ENCODE results near the gene ZNF385C.

The ZNF385C gene

DNA sequence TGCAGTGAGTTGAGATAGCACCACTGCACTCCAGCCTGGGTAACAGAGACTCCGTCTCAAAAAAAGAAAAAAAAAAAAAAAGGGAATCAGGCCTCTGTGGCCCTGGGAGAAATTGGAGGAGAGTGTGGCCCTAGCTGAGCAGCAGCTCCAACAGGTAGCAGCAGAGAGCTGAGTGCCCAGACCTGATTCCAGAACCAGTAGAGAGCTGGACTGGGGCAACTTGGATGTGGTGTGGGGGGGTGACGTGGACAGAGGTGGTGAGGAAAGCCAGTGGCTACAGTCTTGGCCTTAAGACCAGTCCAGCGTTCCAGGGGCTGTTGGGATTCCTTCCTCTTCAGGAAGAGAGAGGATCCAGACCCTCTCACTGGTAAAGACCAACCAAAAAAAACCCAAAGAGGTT is 26.0 kb upstream of the ZNF385C start:
- no peak for DNase-seq (ENCODE audit: low spot score)

DNA sequence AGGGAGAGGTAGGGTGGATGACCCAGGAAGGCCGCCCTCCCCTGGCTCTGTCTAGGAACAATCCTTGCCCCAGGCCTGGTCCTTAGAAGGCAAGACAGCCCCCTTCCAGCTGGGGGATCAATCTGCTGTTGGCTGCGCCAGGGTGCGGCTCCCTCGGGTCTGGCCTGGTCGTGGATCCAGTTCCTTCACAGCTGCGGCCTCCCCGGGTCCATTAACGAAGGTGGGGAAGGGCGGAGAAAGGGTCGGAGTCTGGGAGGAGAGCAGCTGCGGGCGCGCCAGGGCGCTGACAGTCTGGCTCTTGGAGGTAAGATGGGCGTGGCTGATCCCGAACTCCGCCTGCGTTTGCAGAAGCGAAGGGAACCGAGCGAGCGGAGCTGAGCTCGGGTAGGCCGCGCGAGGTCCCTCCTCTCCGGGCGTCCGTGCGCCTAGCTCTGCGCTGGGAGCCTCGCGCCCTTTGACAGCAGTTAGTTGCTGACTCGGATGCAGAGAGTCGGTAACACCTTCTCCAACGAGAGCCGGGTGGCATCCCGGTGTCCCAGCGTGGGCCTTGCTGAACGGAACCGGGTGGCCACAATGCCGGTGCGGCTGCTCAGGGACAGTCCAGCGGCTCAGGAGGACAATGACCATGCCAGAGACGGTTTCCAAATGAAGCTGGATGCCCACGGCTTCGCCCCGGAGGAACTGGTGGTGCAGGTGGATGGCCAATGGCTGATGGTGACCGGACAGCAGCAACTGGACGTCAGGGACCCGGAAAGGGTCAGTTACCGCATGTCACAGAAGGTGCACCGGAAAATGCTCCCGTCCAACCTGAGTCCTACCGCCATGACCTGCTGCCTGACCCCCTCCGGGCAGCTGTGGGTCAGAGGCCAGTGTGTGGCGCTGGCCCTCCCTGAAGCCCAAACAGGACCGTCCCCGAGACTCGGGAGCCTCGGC is 24.4 kb upstream of the ZNF385C start, which contains the start of gene HSPB9:
TSS of gene HSPB9 (plus strand) at position 434 of the 933 bp plus-strand sequence. CDS start at position 481, 47 bp downstream.
- DNase-seq (ENCODE audit: low spot score), result no peak

DNA sequence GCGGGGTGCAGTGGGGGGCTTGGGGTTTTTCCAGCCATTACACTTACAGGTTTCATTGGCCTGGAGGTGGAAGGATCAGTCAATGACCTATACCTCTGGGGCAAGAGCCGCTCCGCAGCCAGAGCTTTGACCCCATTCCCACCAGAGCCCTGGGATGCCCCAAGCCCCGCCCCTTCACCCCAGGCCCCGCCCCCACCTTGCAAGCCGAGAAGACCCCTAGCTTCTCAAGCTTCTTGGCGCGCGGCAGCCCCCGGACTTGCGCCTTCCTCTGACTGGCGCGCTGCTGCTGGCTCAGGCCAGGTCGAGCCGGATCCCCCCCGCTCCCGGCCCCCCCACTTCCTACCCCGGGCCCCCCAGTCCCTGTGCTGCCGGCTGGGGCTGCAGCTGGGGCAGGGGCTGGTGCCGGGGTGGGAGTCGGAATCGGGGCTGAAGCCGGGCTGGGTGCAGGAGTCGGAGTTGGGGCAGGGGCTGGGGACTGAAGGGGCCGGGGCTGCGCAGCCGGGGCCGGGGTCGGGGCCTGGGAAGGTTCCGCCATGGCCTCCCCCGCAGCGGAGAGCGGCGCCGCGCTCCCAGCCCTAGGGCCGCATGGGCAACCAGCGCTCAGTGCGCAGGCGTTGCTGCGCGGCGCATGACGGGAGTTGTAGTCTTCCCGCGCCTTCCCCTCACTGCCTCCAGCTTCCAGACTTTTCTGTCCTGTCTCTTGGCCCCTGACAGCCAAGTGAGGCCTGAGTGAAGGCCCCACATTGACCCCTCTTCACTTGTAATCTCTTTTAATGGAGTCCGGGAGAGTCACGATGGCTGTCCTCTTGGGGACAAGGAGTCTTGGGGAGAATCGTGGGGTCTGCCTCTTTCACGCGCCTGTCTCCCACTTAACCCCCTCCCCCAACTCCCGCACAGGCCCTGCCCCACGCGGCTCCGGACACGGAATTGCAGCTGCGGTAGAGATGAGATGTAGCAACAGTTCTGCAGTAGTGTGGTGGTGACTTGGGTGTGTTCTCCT is 22.8 kb upstream of the ZNF385C start, which contains the start of gene KAT2A:
TSS of gene KAT2A (minus strand) at position 598 of the 1,000 bp plus-strand sequence. CDS start at position 535, 63 bp downstream.
- DNase-seq (ENCODE audit: low spot score), result peak; percentile 90

DNA sequence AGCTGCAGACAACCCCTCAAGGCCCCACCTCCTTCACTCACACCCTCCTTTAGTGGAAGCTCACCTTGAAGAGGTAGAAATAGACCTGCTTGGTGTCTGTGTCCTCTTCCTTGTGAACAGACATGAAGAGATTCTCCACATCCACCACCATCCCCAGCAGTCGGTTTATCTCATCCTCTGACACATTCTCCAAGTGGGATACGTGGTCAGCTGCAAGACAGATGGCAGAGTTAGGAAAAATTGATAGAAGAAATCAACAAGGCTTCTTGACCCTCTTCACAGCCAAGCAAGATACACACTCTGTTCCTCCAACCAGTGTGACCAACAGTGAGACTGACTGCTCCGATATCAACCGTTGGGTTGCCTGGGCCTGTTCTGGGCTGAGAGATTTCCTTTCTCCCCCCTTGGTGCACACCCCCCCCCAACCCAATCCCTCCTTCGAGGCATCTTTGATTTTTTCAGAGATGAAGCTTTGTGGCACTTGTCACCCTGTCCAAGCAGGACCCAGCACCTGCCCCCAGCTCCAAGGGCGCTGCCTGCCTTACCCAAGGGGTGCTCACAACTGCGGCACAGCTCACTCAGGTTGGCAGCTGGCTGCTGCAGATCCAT is 22.0 kb upstream of the ZNF385C start:
- peak; percentile 46 for DNase-seq (ENCODE audit: low spot score)

DNA sequence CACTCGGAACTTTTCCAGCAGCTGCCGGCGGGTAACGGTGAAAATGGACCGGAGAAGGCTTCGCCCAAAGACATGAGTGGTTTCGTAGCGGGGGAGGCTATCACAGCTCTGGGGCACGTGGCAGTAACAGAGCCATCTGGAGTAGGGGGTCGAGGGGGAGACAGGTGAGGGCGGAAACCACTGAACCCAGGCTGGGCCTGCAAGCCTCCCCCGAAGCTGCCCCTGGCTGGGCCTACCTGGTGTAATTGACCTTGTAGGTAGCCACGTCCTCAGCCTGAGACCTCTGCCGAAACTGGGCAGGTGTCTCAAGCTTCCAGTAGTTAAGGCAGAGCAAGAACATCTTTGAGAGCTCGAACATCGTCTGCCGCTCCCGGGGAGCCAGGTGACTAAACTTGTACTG is 21.0 kb upstream of the ZNF385C start:
- no peak for DNase-seq (ENCODE audit: low spot score)

DNA sequence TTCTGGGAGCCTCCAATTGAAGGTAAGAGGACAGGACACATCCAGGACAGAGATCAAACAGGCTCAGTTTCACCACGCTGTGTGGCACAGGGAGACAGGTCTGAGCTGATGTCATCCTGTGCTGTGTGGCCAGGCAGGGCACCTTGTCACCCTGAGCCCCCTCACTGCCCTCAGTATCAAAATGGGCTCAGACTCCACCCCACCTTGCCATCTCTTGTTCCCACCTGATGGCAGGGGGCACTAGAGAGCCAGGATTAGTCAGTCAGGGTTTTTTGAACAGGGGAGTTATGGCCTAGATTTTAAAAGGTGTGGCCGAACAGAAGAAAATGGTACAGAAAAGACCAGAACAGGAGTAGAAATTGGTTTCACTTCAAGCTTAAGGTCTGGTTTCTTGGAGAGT is 20.3 kb upstream of the ZNF385C start:
- peak; percentile 34 for DNase-seq (ENCODE audit: low spot score)

DNA sequence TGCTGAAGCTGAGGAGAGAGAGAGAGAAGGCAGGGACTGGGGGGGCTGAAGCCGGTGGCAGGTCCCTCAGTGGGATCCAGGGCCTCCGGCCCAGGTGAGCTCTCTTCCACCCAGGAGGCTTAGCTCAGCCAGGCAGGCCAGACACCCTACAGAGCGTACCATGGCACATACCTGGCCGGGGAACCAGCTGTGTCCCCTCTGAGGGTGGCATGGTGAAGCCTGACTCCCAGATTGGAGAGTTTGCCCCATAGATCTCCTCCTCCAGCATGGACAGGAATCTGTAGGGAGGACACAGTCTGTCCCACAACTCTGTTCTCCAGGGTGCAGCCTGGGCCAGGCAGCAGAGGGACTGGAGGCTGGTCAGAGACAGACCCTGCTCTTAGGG is 19.8 kb upstream of the ZNF385C start:
- DNase-seq (ENCODE audit: low spot score), result no peak

DNA sequence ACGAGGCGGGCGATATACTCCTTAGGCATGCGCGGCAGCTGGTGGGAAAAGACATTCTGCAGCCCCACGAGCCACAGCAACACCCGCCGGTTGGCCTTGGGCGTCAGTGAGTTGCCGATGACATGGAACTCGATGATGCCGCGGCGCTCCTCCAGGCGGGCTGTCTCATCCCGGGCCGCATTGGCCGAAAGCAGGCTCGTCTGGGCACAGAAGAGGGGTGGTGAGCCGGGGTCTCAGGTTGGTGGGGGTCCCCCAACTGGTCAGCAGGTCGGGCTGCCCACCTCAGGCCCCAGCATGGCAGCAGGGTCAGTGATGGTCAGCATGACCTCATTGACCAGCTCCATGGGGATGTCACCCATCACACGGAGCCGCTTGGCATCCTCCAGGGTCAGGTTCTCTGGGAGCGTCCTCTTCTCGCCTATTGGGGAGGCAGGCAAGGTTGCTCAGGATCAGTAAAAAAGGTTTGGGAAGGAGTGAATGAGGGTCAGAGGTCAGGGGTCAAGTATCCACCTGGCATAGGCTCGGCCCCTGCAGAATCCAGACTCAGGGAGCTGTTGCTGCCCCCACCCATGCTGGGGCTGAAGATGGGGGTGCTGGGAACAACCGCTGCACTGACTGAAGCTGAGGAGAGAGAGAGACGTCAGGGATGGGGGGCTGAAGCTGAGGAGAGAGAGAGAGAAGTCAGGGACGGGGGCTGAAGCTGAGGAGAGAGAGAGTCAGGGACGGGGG is 19.3 kb upstream of the ZNF385C start:
- no peak for DNase-seq (ENCODE audit: low spot score)

DNA sequence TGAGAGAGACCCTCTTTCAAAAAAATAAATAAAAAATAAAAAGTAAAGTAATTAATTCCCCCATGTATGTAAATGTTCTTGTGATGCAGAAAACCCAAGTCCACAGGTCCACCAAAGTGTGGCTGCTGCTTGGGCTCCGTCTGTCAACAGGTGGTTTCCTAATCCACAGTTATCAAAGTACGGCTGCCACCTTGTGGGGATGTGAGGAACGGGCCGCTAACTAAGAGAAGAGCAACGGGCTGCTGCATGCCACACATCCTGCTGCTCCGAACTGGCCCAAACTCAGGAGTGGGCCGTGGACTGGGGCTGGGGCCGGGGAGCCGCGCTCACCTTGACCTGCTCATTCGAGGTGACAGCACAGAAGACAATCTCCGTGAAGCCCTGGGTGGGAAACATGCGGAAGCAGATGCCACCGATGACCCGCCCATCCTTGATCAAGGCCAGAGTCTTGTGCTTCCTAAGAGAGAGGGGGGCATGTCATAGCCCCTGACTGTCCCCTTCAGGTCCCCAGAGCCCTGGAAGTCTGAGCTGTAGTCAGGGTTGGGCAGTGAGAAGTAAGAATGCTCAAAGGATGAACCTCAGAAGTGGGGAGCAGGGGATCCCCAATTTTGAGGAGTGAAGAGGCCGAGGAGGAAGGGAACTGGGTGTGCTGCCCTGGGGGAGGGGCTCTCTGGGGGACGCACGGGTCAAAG is 18.6 kb upstream of the ZNF385C start:
- peak; percentile 77 for DNase-seq (ENCODE audit: low spot score)

DNA sequence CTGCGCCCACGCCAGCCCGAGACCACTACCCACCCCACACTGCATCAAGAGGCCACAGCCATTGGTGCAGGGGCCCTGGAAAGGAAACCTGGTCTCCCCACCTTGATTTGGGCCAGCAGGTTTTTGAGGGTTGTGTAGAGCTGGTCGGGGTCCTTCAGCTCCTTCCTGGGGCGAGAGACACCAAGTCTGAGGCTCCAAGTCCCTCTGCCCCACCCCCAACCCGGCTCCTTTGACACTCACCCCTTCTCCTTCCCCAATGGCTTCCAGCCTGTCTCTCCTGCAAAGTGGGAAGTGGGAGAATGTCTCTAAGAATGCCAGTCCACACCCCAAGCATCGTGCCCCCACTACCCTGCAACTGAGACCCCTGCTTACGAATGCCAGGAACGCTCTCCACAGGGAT is 15.8 kb upstream of the ZNF385C start:
- no peak for DNase-seq (ENCODE audit: low spot score)

DNA sequence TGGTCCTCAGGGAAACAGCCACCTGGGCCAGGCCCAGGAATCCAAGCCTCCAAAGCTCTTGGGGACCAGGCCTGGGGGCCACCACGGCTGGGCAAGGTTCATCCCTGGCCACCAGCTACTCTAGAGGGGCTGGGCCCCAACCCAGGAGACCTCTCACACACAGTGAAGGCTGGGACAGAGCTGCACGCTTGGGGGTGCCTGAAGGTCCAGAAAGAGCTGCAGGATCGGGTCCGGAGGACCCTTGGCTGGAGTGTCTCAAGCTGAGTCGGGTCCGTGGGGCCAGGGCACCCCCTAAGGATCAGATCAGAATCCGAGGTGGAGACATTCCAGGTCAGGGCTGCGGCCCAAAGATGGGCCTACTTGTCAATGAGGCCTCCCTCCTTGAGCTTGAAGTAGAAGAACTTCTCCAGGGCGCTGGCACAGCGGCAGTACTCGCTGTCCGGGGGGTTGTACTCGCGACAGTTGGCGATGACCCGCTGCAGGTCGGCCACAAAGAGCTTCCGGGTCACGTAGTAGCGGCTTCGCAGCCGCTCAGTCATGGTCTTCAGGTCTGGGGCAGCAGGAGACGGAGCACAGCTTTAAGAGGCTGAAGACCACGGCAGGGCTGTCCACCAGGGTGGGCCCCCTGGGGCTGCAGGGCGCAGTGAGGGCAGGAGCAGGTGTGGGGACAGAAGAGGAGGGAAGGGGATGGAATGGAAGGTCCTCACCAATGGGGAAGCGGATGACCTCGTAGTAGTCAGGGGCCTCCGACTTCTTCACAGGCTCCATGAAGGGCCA is 15.2 kb upstream of the ZNF385C start:
- DNase-seq (ENCODE audit: low spot score), result no peak

DNA sequence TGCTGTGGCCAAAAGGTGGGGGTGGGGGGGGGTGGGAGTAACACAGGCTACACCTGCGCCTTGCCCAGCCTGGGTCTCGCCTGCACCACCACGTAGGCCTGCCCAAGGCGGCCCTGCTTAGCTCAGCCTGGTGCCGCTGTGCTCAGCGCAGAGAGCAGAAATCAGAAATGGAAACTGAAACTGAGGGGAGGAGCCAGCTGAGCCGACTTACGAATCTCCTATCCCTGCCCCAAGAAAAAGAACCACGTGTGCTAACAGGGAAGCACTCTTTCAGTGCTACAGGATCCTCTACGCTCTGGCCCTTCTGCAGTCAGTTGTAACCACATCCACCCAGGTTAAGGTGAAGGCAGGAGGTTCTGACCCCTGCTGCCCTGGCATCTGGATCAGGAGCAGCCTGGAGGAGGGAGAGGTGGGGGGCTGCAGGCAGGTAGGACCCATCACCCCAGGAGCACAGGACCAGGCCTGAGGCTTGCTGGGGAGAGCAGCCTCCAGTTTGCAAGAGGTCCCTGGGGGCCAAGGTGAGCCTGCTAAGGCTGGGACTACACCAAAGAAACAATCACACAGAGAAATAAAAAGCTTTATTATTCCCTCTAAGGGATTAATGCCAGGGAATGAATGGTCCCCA is 14.4 kb upstream of the ZNF385C start, which contains the start of gene DHX58:
TSS of gene DHX58 (minus strand) at position 163 of the 625 bp plus-strand sequence. CDS start 822 bp downstream, outside the sequence.
- DNase-seq (ENCODE audit: low spot score), result peak; percentile 47

DNA sequence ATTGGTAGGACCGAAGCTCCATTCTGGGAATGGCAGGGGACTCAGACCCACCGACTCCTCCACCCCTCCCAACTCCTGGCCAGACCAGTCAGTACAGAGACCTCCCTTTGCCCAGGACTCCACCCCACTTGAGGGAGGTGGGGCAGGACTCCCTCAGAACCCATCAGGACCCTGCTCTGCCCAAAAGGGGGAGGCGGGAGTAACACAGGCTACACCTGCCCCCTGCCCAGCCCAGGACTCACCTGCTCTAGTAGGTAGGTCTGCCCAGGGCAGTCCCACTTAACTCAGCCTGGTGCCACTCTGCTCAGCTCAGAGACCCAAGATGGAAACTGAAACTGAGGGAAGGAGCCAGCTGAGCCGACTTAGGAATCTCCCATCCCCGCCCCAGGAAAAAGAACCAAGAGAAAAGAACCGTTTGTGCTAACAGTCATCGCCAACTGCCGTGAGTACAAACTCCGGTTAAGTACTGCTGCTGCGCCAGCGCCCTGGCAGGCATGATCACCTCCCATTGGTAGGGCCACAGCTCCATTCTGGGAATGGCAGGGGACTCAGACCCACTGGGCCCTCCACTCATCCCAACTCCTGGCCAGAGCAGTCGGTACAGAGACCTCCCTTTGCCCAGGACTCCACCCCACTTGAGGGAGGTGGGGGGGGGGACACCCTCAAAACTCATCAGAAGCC is 13.7 kb upstream of the ZNF385C start:
- no peak for DNase-seq (ENCODE audit: low spot score)

DNA sequence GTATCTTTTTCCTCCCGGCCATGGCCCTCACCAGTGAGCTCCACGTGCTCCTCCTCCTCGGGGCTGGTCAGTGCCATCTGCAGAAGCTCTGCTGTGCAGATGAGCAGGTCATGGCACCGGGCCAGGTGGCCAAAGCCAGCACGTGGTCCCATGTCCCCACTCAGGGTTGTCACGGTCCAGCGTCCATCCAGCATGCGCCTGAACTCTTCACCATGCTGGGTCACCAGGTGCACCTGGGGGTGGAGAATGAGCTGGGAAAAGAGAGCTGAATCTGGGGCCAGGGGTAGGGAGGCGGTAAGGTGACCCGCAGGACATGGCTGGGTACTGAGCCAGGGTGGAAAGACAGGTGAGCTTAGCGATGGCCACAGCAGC is 13.0 kb upstream of the ZNF385C start:
- DNase-seq (ENCODE audit: low spot score), result no peak

DNA sequence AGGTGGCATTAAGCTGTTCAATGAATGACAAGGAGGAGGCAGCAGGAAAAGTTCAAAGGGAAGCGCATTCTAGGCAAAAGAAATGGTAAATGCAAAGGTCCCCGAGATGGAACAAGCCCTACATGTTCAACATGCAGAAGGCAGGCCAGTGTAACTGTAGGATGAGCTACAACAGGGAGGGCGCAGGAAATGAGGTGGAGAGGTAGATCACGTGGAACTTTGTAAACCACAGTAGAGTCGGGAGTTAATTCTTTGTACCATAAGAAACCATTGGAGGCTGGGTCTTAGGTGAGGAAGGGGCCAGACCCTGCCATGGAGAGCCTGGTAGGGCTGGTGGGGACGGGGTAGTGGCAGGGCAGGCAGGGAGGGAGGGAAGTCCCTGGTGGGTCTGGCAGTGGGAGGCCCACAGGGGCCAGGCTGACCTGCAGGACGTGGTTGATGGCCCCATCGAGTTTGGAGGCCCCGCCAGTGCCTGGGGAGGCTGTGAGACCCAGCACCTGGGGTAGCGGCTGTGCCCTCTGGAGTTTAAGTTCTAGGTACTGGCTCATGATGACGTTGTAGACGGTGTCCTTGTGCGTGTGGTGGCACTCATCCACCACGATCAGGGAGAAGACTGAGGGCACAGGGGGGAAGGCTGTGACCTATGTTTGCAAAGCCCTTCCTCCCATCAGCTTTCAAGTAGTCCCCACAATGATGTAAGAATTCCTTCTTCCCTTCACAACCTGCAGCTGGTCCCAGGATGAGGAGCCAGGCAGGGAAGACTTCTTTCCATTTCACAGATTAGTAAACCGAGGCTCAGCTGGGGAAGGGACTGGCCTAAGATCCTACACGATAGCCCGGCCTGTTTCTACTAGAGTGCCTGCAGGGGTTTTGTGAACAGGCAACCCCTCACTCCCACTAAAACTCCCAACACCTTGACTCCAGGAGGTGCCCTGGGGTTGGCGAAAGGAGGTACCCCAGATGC is 12.3 kb upstream of the ZNF385C start:
- DNase-seq (ENCODE audit: low spot score), result no peak

DNA sequence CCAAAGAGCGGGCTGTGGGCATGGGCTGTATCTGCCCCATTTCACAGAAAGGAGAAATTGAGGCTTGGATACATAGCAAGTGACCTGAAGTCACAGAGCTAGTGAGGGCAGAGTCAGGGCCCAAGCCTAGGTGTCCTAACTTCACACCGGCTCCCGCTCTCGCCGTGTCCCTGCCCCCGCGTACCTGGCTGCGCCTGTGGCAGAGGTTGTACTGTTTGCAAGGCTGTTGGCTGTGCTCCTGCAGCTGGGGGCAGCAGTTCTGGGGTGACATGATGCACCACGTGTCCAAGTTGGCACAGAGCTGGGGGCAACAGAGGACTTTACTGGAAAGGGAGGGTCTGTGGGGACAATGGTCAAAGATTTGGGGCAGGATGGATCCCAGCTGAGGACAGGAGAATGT is 10.8 kb upstream of the ZNF385C start:
- no peak for DNase-seq (ENCODE audit: low spot score)

Data from RKO (cell line).